CD1c-positive myeloid dendritic cell (primary cell): ENCODE measurements around the gene HDLBP.

Experiments used
- DNase-seq: peaks from one replicate; pipeline ENCODE4 v3.0.0-alpha.2; 2016; ENCODE audit errors: extremely low spot score

The HDLBP gene

GRCh38 chr2:241315093-241315878 lies at the start of gene HDLBP:
Gene HDLBP (minus strand): TSS chr2:241315672. CDS start chr2:241266869, 48,803 bp downstream.
- peak; percentile 100 for DNase-seq

GRCh38 chr2:241364781-241365180 lies 49.3 kb upstream of the HDLBP start:
- no peak for DNase-seq

GRCh38 chr2:241363426-241363825 lies 48.0 kb upstream of the HDLBP start:
- no peak for DNase-seq

- no peak for DNase-seq
These were observed 44.1 kb upstream of the HDLBP start for GRCh38 chr2:241359481-241360045.

- DNase-seq = peak; percentile 81
These were observed 43.0 kb upstream of the HDLBP start for GRCh38 chr2:241358470-241358869.

GRCh38 chr2:241357531-241357930 lies 42.1 kb upstream of the HDLBP start:
- peak; percentile 47 for DNase-seq

- peak; percentile 17 for DNase-seq
These were observed 41.4 kb upstream of the HDLBP start for GRCh38 chr2:241356871-241357260.

GRCh38 chr2:241355983-241356870 lies 40.8 kb upstream of the HDLBP start, which contains the start of gene FARP2:
Gene FARP2 (plus strand): TSS chr2:241356285. CDS start chr2:241373108, 16,823 bp downstream.
- peak; percentile 99 for DNase-seq

- DNase-seq = peak; percentile 61
These were observed 39.5 kb upstream of the HDLBP start for GRCh38 chr2:241354668-241355658.

- DNase-seq = no peak
These were observed 36.8 kb upstream of the HDLBP start for GRCh38 chr2:241352227-241352626.

- DNase-seq = no peak
These were observed 36.2 kb upstream of the HDLBP start for GRCh38 chr2:241351640-241352031.

- DNase-seq = no peak
These were observed 35.6 kb upstream of the HDLBP start for GRCh38 chr2:241350878-241351639.

GRCh38 chr2:241350530-241350877 lies 35.0 kb upstream of the HDLBP start:
- no peak for DNase-seq

GRCh38 chr2:241349941-241350340 lies 34.5 kb upstream of the HDLBP start:
- no peak for DNase-seq

- no peak for DNase-seq
These were observed 29.6 kb upstream of the HDLBP start for GRCh38 chr2:241344925-241345651.

- DNase-seq = no peak
These were observed 25.2 kb upstream of the HDLBP start for GRCh38 chr2:241340631-241341163.

GRCh38 chr2:241339839-241340630 lies 24.6 kb upstream of the HDLBP start:
- DNase-seq = no peak

GRCh38 chr2:241334813-241335212 lies 19.3 kb upstream of the HDLBP start:
- DNase-seq = no peak

GRCh38 chr2:241330616-241330981 lies 15.1 kb upstream of the HDLBP start:
- DNase-seq = no peak
